ENCODE results near the gene GRID1.

GRID1 gene

GRCh38 chr10:86366033-86366901 lies at the start of gene GRID1:
TSS of gene GRID1 (minus strand) at chr10:86366795.
- no peak for DNase-seq

GRCh38 chr10:86415583-86415982 lies 49.0 kb upstream of the GRID1 start:
- no peak for DNase-seq

- DNase-seq, result no peak
Measured at GRCh38 chr10:86415116-86415515, 48.5 kb upstream of the GRID1 start.

DNA sequence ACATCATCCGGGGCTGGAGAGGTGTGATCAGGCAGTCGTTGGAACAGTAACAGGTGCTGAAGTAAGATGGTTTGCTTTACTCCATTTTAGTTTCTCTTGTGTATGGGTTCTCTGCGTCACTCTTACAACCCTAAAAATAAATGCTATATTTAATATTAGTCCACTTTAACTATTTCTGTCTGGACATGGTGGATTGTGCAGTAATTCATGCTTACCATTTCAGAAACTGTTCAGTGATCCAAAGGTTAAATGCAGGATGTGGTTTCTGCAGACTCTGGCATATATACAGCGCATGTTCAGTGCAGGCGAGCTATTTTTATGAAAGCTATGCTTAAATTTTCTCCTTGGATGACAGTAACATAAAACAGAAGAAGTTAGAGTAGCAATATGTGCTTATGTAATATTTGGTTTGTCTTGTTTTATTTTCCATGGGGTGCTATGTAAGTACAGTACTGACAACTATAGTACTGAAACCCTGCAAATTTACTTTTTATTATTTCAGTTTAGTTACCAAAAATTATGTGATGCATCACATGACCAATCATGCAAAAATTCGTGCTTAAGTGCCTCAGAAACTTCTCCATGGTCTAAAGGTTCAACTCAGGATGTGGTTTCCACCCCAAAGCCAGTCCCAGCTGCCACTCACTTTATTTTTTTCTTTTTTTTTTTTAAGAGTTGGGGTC lies 46.6 kb upstream of the GRID1 start:
- no peak for DNase-seq

DNA sequence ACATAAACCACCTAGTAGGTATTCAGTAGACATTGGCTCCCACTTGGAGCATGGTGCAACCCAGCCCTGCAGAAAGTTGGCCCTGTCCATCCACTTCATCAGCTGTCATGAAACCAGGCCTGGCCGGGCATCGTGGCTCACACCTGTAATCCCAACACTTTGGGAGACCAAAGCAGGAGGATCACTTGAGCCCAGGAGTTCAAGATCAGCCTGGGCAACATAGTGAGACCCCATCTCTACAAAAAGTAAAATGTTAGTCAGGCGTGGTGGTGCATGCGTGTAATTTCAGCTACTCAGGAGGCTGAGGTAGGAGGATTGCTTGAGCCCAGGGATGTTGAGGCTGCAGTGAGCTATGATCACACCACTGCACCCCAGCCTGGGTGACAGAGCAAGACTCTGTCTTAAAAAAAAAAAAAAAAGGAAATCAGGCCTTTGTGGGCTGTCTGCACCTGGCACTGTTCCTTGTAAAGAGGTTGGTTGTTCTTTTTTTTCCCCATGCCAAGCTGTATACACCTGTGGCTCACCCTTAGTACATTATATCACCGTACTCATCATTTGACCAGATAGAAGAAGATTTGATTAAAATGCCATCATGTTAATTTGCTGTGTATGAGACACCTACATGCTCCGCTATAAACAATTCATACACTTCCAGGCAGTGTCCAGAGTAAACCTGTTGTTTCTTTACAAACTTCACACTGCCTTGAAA lies 45.4 kb upstream of the GRID1 start:
- no peak for DNase-seq

DNA sequence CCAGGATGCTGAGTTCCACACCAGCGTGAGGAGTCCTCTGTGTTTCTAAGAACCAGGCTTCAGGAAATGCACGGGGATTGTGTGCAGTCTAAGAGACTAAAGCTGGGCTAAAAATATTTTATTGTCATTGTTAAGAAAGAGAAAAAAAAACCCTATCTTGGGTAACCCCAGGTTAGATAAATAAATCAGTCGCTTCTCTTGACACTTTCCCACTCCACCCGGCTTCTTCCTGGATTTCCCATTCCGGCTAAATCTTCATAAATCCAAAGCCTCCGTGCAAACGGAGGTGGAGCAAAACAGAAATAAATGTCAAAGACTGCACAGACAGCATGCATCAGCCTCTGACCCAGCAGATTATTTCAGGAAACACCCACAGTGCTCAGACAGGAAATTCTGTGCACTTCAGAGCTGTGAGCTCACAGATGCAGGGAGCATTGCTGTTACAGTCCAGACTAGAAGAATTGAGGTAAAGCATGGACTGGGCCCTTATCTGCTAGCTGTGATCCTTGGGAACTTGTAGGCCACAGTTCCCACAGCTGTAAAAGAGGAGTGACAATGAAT lies 44.8 kb upstream of the GRID1 start:
- peak; percentile 60 to 82 for DNase-seq

GRCh38 chr10:86410542-86411124 lies 44.0 kb upstream of the GRID1 start:
- DNase-seq, result no peak

DNA sequence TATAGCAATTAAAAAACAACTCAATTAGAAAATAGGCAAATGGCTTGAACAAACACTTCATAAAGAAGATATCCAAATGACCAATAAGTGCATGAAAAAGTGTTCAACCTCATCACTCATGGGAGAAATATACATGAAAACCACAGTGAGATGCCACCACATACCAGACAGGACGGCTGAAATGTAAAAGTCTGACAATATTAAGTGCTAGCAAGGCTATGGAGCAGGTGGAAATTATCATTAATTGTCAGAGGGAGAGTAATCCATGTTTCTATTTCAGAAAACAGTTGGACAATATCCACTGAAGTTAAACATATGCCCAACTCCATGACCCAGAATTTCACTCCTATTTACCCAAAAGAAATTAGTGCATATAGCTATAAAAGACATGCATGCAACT lies 42.6 kb upstream of the GRID1 start:
- DNase-seq, result no peak

- no peak for DNase-seq
Measured at GRCh38 chr10:86403183-86403797, 36.7 kb upstream of the GRID1 start.

GRCh38 chr10:86402283-86402941 lies 35.8 kb upstream of the GRID1 start:
- DNase-seq, result no peak

DNA sequence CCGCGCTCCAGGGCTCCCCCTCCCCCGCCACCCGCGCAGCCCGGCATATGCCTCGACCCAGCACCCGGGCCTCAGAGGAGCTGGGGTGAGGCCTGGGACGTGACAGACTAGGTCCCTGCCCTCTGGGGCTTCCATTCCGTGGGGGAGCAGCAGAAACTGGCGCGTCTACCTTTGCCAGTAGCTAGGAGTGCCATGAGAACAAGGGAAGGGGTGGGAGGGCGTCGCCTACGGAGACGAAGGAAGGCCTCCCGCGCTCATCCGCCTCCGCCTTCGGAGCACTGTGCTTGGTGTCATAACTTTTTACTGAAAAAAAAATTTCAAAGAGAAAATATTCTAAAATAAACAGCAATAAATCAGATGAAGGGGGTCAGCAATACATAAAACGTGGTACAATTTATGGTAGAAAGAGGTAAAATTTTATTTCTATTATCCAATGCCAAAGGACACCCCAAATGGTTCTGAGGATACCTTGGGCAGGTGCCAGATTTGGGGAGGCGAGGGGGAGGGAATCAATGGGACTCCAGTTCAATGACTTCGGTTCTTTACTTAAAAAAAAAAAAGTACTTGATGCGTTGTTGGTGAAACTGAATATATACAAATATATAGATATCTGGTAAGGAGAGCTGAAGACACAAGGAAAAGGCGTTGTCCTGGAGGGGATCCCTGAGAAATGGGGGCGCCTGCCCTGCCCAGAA lies 35.1 kb upstream of the GRID1 start:
- DNase-seq, result no peak

GRCh38 chr10:86400705-86401587 lies 34.4 kb upstream of the GRID1 start:
- DNase-seq, result peak; percentile 35 to 48

GRCh38 chr10:86399879-86400704 lies 33.5 kb upstream of the GRID1 start:
- peak; percentile 93 to 98 for DNase-seq

- DNase-seq, result no peak
Measured at GRCh38 chr10:86399514-86399878, 32.9 kb upstream of the GRID1 start.

GRCh38 chr10:86397120-86397519 lies 30.5 kb upstream of the GRID1 start:
- no peak for DNase-seq

DNA sequence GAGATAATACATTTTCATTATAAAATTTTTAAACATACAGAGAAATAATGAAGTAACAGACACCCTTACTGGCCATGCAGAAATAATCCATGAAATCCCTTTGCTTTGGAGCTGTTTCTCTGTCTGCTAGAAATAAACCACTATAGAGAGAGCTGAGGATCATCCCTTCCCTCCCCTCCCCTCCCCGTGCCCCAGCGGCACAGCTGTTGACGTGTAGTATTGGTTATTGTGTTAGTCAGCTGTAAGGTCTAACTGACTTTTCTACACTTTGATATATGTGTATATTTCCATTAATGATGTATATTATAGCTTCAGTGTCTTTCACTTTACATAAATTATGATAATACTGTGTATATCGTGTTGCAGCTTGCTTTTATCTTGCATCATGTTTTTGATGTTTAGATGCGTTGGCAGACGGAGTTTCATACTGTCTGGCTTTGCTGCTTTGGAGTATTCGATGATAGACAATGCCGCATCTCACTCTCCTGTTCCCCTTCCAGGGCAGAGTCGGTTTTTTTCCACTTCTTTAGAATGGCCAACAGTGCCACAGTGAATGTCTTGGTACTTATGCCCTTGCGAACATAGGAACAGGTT lies 27.4 kb upstream of the GRID1 start:
- no peak for DNase-seq

GRCh38 chr10:86393362-86393761 lies 26.8 kb upstream of the GRID1 start:
- no peak for DNase-seq

DNA sequence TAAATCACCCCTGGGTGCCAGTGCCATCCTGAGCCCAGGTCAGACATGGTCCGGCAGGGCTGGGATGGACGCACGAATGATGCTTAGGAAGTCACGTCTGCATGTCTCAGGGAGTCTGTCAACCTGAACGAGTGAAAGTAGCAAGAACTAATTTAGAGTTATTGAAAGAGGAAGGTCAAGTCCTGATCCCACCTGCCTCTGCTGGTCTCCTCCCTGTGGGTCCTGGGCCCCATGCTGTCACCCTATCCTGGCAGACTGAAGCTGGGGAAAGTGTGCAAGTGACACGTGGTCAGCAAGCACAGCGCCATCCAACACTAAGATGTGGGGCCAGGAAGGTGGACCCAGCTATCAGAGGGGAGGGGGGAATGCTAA lies 26.1 kb upstream of the GRID1 start:
- no peak for DNase-seq

All from inflammatory macrophage treated with lipopolysaccharide for 1 hour (primary cell).